ENCODE data around the gene ATAD3B.
"Not testable (repeated sequence)": the region's sequence is repeated elsewhere in the genome, so short reads cannot be mapped to it uniquely, and the experiment has no call there.

The ATAD3B gene

DNA sequence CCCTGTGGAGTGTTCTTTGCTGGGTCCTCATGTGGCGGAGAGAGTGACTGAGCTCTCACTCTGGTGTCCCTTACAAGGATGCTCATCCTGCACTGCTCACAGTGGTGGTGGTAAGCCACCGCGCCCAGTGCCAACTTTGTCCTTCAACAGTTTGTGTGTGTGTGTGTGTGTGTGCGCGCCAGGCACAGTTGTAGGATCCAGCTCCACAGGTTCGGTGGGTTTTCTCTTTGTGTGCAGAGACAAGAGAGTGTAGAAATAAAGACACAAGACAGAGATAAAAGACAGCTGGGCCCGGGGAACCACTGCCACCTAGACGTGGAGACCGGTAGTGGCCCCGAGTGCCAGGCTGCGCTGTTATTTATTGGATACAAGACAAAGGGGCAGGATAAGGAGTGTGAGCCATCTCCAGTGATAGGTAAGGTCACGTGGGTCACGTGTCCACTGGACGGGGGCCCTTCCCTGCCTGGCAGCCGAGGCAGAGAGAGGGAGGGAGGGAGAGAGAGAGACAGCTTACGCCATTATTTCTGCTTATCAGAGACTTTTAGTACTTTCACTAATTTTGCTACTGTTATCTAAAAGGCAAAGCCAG, 33.3 kb downstream of the ATAD3B start:
- peak; percentile 50 for TF ChIP-seq CTCF (IDR thresholded peaks at IDR 0.05; ENCODE audit: low read length, missing control alignments)
- not testable (repeated sequence) for H3K4me3 ChIP-seq (replicated peaks; ENCODE audit: low read depth, low read length)
- peak; percentile 70 for DNase-seq (ENCODE audit: low read depth)

DNA sequence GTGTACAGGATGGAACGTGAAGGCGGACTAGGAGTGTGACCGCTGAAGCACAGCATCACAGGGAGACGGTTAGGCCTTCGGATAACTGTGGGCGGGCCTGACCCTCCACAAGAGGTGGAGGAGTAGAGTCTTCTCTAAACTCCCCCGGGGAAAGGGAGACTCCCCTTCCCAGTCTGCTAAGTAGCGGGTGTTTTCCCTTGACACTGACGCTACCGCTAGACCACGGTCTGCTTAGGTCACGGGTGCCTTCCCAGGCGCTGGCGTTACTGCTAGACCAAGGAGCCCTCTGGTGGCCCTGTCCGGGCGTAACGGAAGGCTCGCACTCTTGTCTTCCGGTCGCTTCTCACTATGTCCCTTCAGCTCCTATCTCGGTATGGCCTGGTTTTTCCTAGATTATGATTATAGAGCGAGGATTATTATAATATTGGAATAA, 33.8 kb downstream of the ATAD3B start:
- DNase-seq (ENCODE audit: low read depth), result peak; percentile 7
- not testable (repeated sequence) for H3K4me3 ChIP-seq (replicated peaks; ENCODE audit: low read depth, low read length)

GRCh38 chr1:1505801-1506200, 34.2 kb downstream of the ATAD3B start:
- H3K4me3 ChIP-seq (replicated peaks; ENCODE audit: low read depth, low read length), result not testable (repeated sequence)

DNA sequence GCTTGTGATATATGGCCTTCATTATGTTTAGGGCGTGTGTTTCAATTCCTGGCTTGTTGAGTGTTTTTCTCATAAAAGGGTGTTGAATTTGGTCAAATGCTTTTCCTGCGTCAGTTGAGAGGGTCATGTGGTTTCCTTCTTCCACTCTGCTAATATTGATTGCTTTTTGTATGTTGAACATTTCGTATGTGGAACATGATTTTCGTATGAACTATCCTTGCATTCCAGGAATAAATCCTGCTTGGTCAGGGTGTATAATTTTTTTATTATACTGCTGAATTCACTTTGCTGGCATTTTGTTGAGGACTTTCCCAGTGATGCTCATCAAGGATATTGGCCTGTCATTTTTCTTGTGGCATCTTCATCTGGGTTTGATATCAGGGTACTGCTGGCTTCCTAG, 35.7 kb downstream of the ATAD3B start:
- no peak for DNase-seq (ENCODE audit: low read depth)
- H3K4me3 ChIP-seq (replicated peaks; ENCODE audit: low read depth, low read length), result no peak overlapping the region
- no peak for TF ChIP-seq CTCF (IDR thresholded peaks at IDR 0.05; ENCODE audit: low read length, missing control alignments)

More at GRCh38 chr1:1505801-1506200, 34.2 kb downstream of the ATAD3B start:
- not testable (repeated sequence) for DNase-seq (ENCODE audit: low read depth)

GRCh38 chr1:1508775-1509464, 37.4 kb downstream of the ATAD3B start:
- H3K4me3 ChIP-seq (replicated peaks; ENCODE audit: low read depth, low read length); DNase-seq (ENCODE audit: low read depth): not testable (repeated sequence)

DNA sequence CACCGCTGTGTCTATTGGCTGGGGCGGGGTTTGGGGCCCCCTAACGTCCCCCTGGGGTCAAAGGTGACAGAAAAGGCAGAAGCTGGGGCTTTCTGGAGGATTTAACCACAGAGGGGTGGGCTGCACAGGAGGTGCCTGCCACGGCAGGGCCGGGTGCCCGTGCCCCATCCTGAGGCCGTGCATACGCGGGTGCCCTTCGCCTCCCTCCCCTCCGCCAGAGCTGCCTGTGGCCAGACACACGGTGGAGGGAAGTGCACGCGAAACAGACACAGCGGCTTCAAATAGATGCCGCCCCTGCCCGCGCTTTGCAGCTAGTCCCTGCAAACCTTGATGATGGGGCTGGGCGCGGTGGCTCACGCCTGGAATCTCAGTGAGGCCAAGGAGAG, 37.9 kb downstream of the ATAD3B start:
- H3K4me3 ChIP-seq (replicated peaks; ENCODE audit: low read depth, low read length); DNase-seq (ENCODE audit: low read depth): not testable (repeated sequence)

DNA sequence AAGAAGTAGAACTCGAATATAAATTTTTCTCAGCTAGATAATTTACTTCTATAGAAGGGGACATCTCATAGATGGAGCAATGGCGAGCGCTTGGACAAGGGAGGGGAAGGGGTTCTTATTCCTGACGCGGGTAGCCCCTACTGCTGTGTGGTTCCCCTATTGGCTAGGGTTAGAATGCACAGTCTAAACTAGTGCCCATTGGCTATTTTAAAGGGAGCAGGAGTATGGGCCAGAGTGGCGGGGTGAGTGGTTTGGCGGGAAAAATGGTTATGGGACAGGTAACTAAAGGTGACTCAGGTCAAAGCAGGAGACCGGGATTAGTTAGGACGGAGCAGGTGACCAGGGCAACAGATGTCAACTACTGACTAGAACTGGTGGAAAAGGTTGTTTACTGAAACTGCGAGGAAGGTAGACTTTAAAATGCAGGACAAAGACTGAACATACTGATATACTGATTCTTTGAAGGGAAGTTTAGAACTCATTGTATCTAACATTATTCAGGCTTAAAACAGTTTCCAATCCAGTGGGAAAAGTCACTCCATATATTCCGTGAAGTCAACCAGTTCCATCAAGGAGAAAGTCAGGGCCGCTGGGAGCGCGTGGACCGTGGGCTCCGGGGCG, 39.5 kb downstream of the ATAD3B start:
- peak overlapping the region; percentile 88 for H3K4me3 ChIP-seq (replicated peaks; ENCODE audit: low read depth, low read length)
- no peak for DNase-seq (ENCODE audit: low read depth)
- TF ChIP-seq CTCF (IDR thresholded peaks at IDR 0.05; ENCODE audit: low read length, missing control alignments), result no peak

DNA sequence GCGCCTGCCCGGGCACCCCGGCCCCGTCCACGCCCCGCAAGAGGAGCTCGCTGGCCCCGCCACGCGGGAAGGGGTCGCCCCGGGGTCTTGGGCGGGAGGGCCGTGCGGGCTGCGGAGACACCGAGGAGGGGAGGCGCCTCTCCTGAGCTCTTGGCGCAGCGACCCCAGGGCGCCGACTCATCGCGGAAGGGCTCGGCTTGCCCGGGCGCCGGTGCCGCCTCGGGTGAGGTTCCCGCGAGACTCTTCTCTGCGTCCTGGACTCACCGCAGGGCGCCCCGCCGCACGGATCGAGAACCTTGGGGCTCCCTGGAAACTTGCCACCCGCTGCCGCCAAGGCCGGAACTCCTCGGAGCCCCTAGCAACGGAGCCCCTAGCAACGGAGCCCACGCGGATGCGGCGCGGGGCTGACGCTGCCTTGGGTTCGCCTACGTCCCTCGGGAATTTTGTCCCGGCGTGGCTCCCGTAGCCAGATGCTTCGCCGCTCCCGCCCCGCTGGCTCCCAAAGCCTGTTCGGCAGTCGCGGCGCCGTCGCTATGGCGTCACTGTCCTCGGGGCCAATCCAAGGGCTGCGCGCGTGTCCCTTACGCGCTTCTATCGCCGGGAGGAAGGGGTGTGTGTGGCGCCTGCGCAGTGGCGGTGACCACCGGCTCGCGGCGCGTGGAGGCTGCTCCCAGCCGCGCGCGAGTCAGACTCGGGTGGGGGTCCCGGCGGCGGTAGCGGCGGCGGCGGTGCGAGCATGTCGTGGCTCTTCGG, 40.1 kb downstream of the ATAD3B start, which contains the start of gene ATAD3A:
TSS of gene ATAD3A (plus strand) at position 630 of the 753 bp plus-strand sequence. CDS start at position 737, 107 bp downstream.
- TF ChIP-seq CTCF (IDR thresholded peaks at IDR 0.05; ENCODE audit: low read length, missing control alignments), result no peak
- DNase-seq (ENCODE audit: low read depth), result peak; percentile 98
- H3K4me3 ChIP-seq (replicated peaks; ENCODE audit: low read depth, low read length), result peak within 1 kb of the TSS; percentile 88

DNA sequence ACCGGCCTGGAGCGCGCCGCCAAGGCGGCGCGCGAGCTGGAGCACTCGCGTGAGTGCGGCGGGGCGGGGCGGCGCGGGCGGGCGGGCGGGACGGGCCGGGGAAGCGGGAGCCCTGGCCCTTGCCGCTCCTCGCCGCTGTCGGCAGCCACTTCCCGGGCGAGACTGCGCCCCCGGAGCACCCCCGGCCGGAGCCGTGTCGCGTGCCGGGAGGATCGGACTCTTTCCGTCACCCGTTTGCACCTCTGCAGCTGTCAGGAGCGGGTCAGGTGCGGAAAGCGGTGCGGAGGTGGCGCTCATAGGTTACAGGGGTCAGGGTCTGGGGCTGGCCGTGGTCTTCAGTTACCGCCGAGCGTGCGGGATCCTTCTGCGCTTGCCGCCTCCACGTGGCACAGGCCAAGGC, 40.9 kb downstream of the ATAD3B start:
- DNase-seq (ENCODE audit: low read depth), result not testable (repeated sequence)
- peak overlapping the region; percentile 88 for H3K4me3 ChIP-seq (replicated peaks; ENCODE audit: low read depth, low read length)

DNA sequence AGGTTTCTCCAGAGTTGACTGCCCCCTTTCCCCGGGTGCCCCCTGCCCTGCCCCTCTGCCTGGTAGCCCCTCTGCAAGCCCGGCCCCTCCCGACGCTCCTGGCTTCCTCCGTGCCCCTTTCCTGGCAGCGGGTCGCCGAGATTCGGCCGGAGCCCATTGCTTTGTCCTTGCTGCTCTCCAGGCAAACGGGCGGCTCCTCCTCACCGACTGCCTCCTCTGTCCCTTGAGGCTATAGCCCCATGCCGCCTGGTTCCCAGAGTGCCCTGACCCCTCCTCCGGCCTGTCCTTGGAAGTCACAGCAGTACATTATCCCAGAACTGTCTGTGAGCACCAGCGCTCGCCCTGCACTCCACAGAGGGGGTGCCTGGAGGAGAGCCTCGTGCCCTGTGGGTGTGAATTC, 42.1 kb downstream of the ATAD3B start:
- not testable (repeated sequence) for H3K4me3 ChIP-seq (replicated peaks; ENCODE audit: low read depth, low read length); DNase-seq (ENCODE audit: low read depth)

- H3K4me3 ChIP-seq (replicated peaks; ENCODE audit: low read depth, low read length); DNase-seq (ENCODE audit: low read depth): not testable (repeated sequence)
Observed at GRCh38 chr1:1514376-1514775, 42.8 kb downstream of the ATAD3B start.

DNA sequence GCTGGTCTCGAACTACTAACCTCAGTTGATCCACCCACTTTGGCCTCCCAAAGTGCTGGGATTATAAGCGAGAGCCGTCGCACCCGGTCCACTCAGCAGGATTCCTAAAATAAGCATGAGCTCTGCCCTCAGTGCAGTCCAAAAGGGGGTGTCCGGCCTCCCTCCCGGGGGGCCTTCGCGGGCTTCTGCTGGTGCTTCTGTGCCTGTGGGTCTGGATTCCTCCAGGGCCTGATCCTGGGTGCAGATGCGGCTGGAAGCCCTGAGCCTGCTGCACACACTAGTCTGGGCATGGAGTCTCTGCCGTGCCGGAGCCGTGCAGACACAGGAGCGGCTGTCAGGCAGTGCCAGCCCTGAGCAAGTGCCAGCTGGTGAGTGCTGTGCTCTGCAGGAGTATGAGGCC, 45.4 kb downstream of the ATAD3B start:
- not testable (repeated sequence) for H3K4me3 ChIP-seq (replicated peaks; ENCODE audit: low read depth, low read length); DNase-seq (ENCODE audit: low read depth)
